GM19463 (cell line): Measurements from ENCODE around the gene IL17RD.

ENCODE experiments used
- ATAC-seq: cut with Tn5 transposase; IDR thresholded peaks from one replicate; pipeline ENCODE4 v1.9.1; 2021; ENCODE audit warnings: mild to moderate bottlenecking, moderate library complexity; ENCODE audit not compliant: unreplicated experiment

The IL17RD gene

DNA sequence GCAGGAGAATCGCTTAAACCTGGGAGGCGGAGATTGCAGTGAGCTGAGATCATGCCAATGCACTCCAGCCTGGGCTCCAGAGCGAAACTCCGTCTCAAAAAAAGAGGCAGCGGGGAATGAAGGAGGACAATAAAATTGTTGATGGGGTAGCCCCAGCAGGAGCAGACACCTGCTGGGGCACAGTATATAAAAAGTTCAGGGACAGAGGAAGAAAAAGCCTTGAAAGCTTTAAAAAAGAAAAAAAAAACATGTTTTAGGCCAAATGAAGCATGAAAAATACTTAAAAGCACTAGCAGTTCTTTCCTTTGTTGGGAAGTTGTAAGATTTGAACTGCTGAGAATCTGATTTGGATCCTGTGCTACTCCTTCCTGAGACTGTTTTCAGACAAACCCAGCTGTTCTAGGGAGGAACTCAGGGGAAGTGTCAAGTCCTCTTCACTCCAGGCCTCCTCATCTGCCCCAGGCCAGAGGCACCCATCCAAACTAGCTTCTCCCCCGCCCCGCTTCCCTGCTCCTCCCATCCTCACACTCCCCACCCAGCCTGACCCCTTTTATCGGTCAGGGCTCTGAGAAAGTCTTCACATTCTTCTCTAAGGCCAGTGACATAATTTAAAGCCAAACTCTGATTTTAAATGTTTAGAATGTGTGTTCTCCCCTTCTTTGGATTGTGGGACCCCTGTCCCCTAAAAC is 4.9 kb downstream of the IL17RD start:
- no peak for ATAC-seq

- no peak for ATAC-seq
Measured at GRCh38 chr3:57158813-57159738, 6.1 kb downstream of the IL17RD start.

DNA sequence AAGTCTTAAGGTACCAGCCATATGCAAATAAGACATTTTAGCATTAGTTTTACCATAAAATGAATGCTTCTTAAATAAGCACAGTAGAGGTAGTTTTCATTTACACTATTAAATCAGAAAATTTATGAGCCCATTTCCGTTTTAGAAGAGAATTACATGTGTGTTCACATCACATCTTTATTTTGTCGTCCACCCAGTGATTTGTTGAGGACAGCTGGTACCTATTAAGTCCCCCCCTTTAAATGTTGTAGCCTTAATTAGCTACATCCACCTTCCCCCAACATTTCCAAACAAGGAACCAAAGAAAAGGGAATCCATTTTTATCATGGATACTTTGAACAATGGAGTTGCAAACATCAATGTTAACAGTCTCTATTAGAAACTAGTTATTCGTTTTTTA is 6.8 kb downstream of the IL17RD start:
- no peak for ATAC-seq

DNA sequence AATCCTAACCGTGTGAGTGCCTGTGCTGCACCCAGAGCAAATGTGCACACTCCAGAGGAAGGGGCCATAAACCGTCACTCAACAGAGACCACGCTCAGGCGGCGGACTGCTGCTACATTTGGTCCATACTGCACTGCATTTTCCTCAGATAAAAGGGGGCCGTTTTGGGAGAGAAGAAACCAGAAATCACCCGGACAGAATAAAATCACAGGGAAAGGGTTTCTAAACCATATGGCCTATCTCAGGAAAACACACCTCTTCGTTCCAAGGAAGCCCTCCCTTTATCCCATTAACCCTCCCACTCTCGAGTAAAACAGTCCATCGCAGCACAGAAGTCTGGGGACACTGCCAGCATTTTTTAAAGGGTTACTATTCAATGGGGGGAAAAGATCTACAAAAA is 7.6 kb downstream of the IL17RD start:
- no peak for ATAC-seq

DNA sequence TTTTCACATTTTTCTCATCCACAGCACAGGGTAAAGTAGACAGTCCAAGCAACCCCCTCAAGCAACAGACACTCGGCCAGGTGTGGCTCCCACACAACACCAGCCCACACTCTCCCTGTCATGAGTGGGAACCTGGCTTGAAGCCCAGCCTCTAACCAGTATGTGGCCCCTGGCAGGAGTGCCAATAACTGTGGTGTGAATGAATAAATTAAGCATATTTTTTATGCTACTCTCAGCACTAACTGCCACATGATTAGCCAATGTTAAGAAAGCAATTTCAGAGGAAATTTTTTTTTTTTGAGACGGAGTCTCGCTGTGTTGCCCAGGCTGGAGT is 9.9 kb downstream of the IL17RD start:
- no peak for ATAC-seq

DNA sequence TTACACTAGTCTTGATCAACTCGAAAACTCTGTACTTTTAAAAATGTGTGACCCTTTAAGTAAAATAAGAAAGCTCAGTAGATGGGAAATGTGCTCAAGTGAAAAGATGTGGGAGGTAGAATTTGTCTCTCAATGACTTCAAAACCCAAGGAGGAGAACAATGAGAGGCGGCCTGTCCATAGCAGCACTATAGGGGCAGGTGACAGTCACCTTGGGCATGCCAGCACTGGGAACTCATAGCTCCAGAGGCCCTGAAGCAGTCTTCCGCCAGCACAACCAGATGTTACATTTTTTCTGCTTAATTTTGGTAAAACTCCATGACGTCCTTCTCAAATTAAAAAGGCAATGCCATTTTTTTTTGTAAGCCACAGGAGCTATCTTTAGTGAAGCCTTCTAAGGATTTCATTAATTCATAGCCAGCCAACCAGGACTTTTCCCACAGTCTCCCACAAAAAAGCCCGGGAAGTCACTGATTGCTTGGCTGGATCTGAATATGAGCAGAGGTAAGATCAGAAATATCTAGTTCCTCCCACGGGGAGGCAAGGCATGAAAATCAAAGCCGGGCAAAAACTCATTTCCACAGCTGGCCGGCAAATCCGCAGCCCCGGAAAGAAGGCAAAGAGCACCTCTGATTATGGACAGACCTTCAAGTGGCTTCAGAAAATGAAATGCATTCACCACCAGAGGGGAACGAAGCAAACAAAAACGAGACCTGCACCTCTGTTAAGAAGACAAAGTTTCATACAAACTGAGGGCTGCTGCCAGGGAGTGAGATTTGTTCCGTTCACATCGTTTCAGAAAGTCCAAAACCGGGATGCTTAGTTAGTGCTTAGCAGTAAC is 10.5 kb downstream of the IL17RD start:
- ATAC-seq, result no peak

DNA sequence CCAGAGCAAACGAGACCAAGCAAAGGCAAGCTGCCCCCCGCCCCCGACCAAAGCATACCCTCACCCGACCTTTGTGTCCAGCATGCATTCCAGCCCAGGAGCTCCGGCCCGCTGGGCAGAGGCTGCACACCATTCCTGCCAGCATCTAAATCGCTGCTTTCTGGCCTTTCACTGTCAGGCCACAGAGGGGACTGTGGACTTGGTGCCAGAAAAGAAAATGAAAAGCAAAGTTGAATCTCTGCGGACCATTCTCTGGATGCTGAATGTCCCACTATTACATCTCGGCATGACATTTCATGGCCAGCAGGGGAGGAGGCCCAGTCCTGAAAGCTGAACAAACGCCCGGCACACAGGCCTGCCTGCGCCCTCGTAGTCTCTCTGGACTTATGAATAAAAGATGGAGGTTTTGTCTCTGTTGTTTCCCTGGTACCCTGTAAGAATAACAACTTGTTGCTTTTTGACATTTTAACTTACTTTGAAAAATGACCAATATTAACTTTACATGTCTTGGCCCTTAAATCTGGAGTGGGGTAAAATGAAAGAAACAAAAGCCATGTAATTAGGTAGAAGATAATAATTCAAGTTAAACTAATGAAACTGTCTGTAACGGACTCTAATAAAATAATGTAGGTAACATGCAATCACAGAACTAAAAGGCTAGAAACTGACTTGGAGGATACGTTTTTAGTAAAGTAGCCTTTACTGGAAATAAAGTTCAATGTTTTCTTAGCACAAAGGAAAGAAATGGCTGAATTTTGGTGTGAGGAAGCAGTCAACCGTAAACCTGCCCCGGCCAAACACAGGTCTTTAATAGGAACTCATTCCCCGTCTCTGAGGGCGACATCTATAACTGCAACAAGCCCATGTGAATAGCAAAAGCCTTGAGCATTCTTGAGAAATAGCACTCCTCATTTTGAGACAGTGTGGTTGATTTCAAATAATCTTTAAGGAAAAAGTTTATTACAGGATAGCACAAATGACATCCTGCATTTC is 12.7 kb downstream of the IL17RD start:
- no peak for ATAC-seq

GRCh38 chr3:57151749-57152148 is 13.4 kb downstream of the IL17RD start:
- no peak for ATAC-seq

GRCh38 chr3:57151021-57151449 is 14.1 kb downstream of the IL17RD start:
- no peak for ATAC-seq

DNA sequence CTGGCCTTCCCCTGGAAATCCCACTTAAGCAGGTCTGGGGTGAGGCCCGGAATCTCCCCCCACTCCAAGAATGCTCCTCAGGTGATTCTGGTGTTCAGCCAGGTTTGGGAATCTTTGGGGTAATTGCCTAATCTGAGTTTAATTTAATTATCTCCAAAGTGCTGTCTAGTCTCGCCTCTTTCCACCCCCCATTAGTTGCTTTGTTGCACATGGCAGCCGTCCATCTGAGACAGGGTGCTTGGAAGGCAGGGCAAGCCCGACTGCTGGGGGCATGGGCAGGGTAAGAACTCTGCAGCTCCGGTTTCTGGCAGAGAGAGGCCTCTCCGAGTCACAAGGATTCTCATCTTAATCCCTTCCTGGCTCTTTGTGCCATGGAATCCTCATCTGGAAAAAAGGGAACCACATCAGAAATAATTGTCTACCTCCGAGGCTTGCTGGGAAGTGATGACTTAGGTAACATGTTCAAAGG is 15.0 kb downstream of the IL17RD start:
- ATAC-seq, result no peak

DNA sequence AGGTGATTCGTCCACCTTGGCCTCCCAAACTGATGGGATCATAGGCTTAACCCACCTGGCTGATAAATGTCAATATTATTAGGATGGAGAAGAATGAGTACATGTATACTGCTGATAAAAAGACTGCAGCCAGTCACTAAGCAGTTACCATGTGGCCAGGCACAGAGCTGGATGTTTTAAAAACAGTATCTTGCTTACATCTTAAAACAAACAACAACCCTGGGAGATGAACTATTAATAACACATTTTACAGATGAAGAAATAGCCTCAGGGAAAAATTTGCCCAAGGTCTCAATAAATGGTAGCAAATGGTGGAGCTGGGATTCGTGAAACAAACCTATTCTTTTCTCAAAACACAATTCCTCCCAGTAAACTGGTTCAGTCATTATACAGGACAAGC is 18.1 kb downstream of the IL17RD start:
- ATAC-seq, result no peak

- no peak for ATAC-seq
Measured at GRCh38 chr3:57145852-57146251, 19.3 kb downstream of the IL17RD start.

- no peak for ATAC-seq
Measured at GRCh38 chr3:57144952-57145351, 20.2 kb downstream of the IL17RD start.

DNA sequence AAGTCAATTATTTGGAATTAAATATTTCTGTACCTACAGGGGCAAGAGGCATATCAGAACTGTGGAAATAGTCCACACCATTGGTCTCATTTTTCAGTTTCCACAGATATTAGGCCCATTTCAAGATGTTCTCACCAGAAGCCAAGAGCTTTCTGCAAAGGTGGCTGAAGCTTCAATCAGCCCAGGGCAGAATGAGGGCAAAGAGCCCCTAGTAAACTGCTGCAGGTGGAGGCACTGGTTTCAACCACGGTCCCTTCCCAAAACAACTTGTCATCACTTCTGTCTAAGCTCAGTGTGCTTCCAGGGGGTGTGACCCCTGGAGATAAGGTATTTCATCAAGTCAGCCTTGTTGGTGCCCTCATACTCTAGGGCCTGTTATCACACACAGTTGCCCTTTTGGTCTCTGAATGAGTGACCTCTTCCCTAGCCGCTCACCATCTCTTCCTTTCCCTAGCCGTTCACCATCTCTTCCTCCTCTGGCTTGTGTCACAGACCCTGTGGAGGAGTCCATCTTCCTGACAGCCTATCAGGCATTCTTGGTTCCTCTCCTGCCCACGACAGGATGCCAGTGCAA is 21.2 kb downstream of the IL17RD start:
- no peak for ATAC-seq

DNA sequence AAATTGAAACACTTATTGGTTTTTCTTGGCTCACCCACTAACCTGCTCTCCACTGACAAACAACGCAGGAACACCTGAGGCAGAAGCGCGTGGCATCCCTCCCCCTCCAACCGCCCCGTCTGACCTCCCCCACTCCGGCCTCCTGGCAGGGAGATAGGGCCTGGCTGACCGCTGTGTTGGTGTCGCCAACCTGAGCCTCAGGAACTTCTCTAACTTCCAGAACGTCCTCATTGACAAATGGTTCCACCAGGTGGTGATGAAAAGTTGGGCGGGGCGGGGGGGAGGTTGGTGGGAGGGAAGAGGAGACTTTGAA is 22.8 kb downstream of the IL17RD start:
- no peak for ATAC-seq

DNA sequence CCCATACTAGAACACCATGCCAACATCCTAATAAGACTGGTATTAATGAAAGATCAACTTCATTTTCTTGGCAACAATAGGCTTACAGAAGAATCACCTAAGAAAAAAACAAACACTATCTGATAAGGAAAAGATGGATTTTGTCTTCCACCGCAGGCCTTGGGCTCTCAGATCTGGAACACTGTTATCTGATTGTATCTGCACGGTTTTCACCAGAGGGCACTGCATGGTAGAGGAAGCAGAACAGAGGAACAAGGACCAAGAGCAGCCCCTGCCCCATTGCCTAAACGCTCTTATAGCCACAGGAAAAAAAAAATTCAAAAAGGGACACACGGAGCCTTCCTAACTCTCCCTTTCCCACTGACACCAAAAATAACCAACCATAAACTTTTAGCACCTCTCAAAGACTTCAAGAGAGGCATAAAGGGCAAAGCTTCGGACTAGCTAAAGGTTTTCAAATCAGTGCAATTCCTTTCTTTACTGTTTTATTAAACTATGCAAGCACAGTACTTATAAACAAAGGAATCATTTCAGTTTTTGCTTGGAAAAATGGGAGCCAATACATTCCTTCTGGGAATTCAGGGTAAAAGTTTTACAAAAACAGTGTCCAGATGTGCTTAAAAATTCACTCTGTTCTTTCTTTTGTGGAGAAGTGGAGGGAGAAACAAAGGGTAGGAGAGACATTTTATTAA is 23.3 kb downstream of the IL17RD start:
- ATAC-seq, result no peak

GRCh38 chr3:57140894-57141293 is 24.3 kb downstream of the IL17RD start:
- no peak for ATAC-seq

- ATAC-seq, result no peak
Measured at GRCh38 chr3:57135964-57136719, 29.0 kb downstream of the IL17RD start.

GRCh38 chr3:57133157-57133556 is 32.0 kb downstream of the IL17RD start:
- ATAC-seq, result no peak
